Mucosa of rectum (tissue), 2 donors: ENCODE measurements around the gene NR6A1.

Experiments
- H3K27ac ChIP-seq, 2 donors: one replicate each; pipeline ENCODE4 v1.7.0; 2013; ENCODE audit warnings: inconsistent platforms in 2 of 2, low read depth in 2 of 2, low read length in 2 of 2
- H3K27me3 ChIP-seq, 2 donors: one replicate each; pipeline ENCODE4 v1.7.0; 2013; ENCODE audit warnings: low read length in 2 of 2; ENCODE audit not compliant: control insufficient read depth in 2 of 2, insufficient read depth in 2 of 2
- H3K36me3 ChIP-seq, 2 donors: one replicate each; pipeline ENCODE4 v1.7.0; 2013; ENCODE audit warnings: low read length in 2 of 2; ENCODE audit not compliant: control insufficient read depth in 2 of 2, insufficient read depth in 2 of 2
- H3K4me1 ChIP-seq, 2 donors: one replicate each; pipeline ENCODE4 v1.7.0; 2013; ENCODE audit warnings: low read length in 2 of 2, mild to moderate bottlenecking in 1 of 2; ENCODE audit not compliant: control insufficient read depth in 2 of 2, insufficient read depth in 2 of 2
- H3K4me3 ChIP-seq, 2 donors: one replicate each; pipeline ENCODE4 v1.7.0; 2013; ENCODE audit warnings: low read length in 2 of 2
- H3K9ac ChIP-seq, 2 donors: one replicate each; pipeline ENCODE4 v1.7.0; 2013; ENCODE audit warnings: low read length in 2 of 2, low read depth in 1 of 2, mild to moderate bottlenecking in 1 of 2
- H3K9me3 ChIP-seq, 2 donors: one replicate each; pipeline ENCODE4 v1.7.0; 2013; ENCODE audit warnings: low read length in 2 of 2; ENCODE audit not compliant: control insufficient read depth in 2 of 2
- donor health status: healthy.
- donor health status: Normal muscosa, but diverticular disease.

NR6A1 gene

GRCh38 chr9:124759327-124759726 lies 11.8 kb downstream of the NR6A1 start:
- Histone ChIP-seq H3K9me3 (no peaks in the 10 kb centered on the region), H3K4me1 (no peaks in the 10 kb centered on the region), H3K4me3 (no peak overlapping the region), H3K27me3 (no peaks in the 10 kb centered on the region), H3K36me3 (no peaks in the 10 kb centered on the region), H3K9ac (no peak overlapping the region), H3K27ac (no peak overlapping the region)

GRCh38 chr9:124758691-124759090 lies 12.4 kb downstream of the NR6A1 start:
- Histone ChIP-seq H3K36me3 (no peaks in the 10 kb centered on the region), H3K9ac (no peak overlapping the region), H3K9me3 (no peaks in the 10 kb centered on the region), H3K4me3 (no peak overlapping the region), H3K27ac (no peak overlapping the region), H3K4me1 (no peaks in the 10 kb centered on the region), H3K27me3 (no peaks in the 10 kb centered on the region)

- no peak overlapping the region for H3K4me3 ChIP-seq
- H3K36me3 ChIP-seq = no peaks in the 10 kb centered on the region
- H3K27me3 ChIP-seq = no peaks in the 10 kb centered on the region
- no peak overlapping the region for H3K9ac ChIP-seq
- H3K27ac ChIP-seq = no peak overlapping the region
- no peaks in the 10 kb centered on the region for H3K9me3 ChIP-seq
- no peaks in the 10 kb centered on the region for H3K4me1 ChIP-seq
Observed at GRCh38 chr9:124758061-124758460, 13.1 kb downstream of the NR6A1 start.

- Histone ChIP-seq H3K9ac (no peak overlapping the region), H3K27me3 (no peaks in the 10 kb centered on the region), H3K4me1 (no peaks in the 10 kb centered on the region), H3K9me3 (no peaks in the 10 kb centered on the region), H3K36me3 (no peaks in the 10 kb centered on the region), H3K4me3 (no peak overlapping the region), H3K27ac (no peak overlapping the region)
Observed at GRCh38 chr9:124757616-124758015, 13.5 kb downstream of the NR6A1 start.

GRCh38 chr9:124756011-124756410 lies 15.1 kb downstream of the NR6A1 start:
- H3K9me3 ChIP-seq = no peaks in the 10 kb centered on the region
- no peaks in the 10 kb centered on the region for H3K27me3 ChIP-seq
- H3K4me3 ChIP-seq = no peak overlapping the region
- no peaks in the 10 kb centered on the region for H3K4me1 ChIP-seq
- H3K27ac ChIP-seq = no peak overlapping the region
- H3K36me3 ChIP-seq = no peaks in the 10 kb centered on the region
- no peak overlapping the region for H3K9ac ChIP-seq

GRCh38 chr9:124755061-124755460 lies 16.1 kb downstream of the NR6A1 start:
- Histone ChIP-seq H3K9me3 (no peaks in the 10 kb centered on the region), H3K9ac (no peak overlapping the region), H3K4me1 (no peaks in the 10 kb centered on the region), H3K27ac (no peak overlapping the region), H3K36me3 (no peaks in the 10 kb centered on the region), H3K27me3 (no peaks in the 10 kb centered on the region), H3K4me3 (no peak overlapping the region)

- no peak overlapping the region for H3K9ac ChIP-seq
- no peaks in the 10 kb centered on the region for H3K4me1 ChIP-seq
- no peak overlapping the region for H3K27ac ChIP-seq
- no peaks in the 10 kb centered on the region for H3K9me3 ChIP-seq
- no peaks in the 10 kb centered on the region for H3K27me3 ChIP-seq
- H3K4me3 ChIP-seq = no peak overlapping the region
- no peaks in the 10 kb centered on the region for H3K36me3 ChIP-seq
Observed at GRCh38 chr9:124754289-124754688, 16.8 kb downstream of the NR6A1 start.

- no peaks in the 10 kb centered on the region for H3K4me1 ChIP-seq
- H3K4me3 ChIP-seq = no peak overlapping the region
- no peaks in the 10 kb centered on the region for H3K36me3 ChIP-seq
- H3K27me3 ChIP-seq = no peaks in the 10 kb centered on the region
- no peak overlapping the region for H3K27ac ChIP-seq
- H3K9ac ChIP-seq = no peak overlapping the region
- no peaks in the 10 kb centered on the region for H3K9me3 ChIP-seq
Observed at GRCh38 chr9:124752967-124753366, 18.1 kb downstream of the NR6A1 start.

- Histone ChIP-seq H3K36me3 (no peaks in the 10 kb centered on the region), H3K27ac (no peak overlapping the region), H3K4me3 (no peak overlapping the region), H3K4me1 (no peaks in the 10 kb centered on the region), H3K9ac (no peak overlapping the region), H3K9me3 (no peaks in the 10 kb centered on the region), H3K27me3 (no peaks in the 10 kb centered on the region)
Observed at GRCh38 chr9:124749781-124750180, 21.3 kb downstream of the NR6A1 start.

- Histone ChIP-seq H3K27me3 (no peaks in the 10 kb centered on the region), H3K4me1 (no peaks in the 10 kb centered on the region), H3K9me3 (no peaks in the 10 kb centered on the region), H3K27ac (no peak overlapping the region), H3K4me3 (no peak overlapping the region), H3K36me3 (no peaks in the 10 kb centered on the region), H3K9ac (no peak overlapping the region)
Observed at GRCh38 chr9:124749284-124749683, 21.8 kb downstream of the NR6A1 start.

- no peak overlapping the region for H3K9ac ChIP-seq
- H3K36me3 ChIP-seq = no peaks in the 10 kb centered on the region
- no peak overlapping the region for H3K27ac ChIP-seq
- H3K27me3 ChIP-seq = no peaks in the 10 kb centered on the region
- no peaks in the 10 kb centered on the region for H3K4me1 ChIP-seq
- H3K9me3 ChIP-seq = no peaks in the 10 kb centered on the region
- H3K4me3 ChIP-seq = no peak overlapping the region
Observed at GRCh38 chr9:124747065-124747464, 24.0 kb downstream of the NR6A1 start.
